T follicular helper cell (primary cell): ENCODE data around the gene OR11A1.

Source experiments
- DNase-seq: peaks from one replicate; pipeline ENCODE4 v3.0.0-alpha.2; 2020; ENCODE audit warnings: low read depth
- total RNA-seq, 2 experiments: gene quantifications; one replicate each; lab custom pipeline; 2026; lab: John Stamatoyannopoulos, UW

OR11A1 gene, protein sequence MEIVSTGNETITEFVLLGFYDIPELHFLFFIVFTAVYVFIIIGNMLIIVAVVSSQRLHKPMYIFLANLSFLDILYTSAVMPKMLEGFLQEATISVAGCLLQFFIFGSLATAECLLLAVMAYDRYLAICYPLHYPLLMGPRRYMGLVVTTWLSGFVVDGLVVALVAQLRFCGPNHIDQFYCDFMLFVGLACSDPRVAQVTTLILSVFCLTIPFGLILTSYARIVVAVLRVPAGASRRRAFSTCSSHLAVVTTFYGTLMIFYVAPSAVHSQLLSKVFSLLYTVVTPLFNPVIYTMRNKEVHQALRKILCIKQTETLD
- total RNA-seq, result 0 reads per million in 2 experiments

DNA sequence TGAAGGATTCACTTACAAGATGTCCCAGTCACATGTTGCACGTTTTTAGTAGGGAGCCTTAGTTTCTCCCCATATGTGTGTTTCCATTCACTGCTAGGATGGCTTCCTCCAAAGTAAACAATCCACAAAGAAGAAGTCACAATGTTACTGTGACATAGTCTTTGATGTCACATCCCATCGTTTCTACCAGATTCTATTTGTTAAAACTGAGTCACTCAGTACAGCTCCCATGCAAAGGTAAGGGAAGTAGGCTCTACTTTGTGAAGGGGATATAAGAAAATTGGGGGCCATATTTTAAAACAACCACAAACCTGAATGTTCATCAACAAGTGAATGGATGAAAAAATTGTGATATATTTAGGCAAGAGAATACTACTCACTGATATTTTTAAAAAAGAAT is at the start of gene OR11A1, which contains the start of gene OR2H1:
Gene OR11A1 (minus strand): TSS at position 101 of the 400 bp plus-strand sequence. CDS start 29,430 bp downstream, outside the sequence.
Gene OR2H1 (plus strand): TSS at position 185 of the 400 bp plus-strand sequence. CDS start 4,615 bp downstream, outside the sequence.
- no peak for DNase-seq

DNA sequence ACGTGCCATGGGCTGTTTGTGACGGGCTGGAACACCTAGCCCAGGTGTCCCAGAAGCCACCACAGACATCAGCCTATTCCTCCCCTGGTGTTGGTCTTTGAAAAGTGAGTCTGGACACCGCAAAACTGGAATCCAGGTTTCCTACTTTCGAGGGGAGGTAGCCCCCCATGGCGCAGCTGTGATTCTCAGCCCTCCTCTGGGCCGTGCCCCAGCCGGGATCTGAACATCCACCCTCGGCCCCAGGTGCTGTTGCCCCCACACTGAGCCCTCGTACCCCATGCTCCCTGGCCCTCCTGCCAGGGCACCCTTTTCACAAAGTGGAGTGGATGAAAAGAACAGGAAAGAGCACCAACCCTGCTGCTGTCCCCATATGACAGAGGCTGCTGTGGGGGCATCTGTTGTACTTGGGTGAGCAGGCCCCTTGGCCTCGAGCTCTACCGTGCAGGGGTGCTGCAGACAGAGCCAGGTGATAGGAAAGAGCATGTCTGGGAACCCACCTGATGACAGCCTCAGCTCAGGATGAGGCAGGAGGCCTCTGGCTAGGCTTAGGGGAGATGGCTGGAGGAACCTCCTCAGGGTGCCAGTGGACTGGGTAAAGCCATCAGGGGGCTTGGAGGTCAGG is 49.7 kb upstream of the OR11A1 start:
- DNase-seq, result no peak

DNA sequence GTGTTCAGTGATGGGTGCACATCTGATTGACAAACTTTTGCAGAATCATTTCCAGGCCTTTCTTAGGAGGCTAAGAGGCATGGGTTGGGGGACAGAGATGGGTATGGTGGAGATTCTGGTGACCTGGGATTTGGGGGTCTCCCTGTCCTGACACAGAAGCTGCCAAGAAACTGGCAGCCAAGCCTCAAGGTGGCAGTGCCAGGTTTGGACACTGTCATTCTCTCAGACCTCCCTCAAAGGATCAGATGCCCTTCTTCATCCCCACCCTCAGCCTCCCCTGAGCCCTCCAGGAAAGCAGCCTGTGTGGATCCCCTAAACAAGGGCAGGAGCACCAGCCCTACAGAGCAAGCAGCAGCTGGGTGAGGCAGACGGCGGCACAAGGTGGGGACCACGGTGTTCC is 48.9 kb upstream of the OR11A1 start:
- DNase-seq, result no peak

DNA sequence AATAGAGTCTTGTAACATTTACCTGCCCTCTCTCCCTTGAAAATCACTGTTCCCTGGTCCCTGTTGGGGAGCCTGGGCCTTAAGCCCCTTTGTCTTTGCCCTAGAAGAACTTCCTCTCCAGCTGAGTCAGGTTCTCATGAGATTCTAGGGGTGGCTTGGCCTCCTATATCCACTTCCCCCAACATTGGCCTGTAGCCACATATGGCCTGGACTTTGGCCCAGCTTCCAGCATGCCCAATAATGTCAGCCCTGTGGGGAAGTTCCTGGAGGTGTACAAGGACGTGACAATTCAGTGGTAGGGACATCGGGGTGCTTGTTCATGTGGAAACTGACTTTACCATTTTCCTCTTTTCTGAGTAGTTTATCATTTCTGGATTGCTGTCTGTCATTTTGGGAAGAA is 48.1 kb upstream of the OR11A1 start:
- no peak for DNase-seq

DNA sequence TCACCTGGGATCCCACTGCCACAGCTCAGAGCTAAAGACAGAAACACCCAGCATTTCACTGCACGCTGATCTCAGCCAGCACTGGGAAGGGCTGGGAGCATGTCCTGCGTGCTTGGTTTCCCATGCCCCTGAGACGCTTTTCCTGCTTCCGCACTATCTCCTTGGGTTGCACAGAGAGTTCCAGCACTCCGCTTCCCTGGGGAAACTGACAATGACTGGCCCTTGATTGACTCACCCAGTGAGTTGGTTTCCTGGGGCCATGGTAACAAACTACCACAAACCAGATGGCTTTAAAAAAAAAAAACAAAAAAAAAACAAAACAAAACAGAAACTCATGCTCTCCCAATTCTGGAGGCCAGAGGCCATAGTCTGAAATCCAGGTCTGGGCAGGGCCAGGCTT is 45.7 kb upstream of the OR11A1 start:
- DNase-seq, result no peak

DNA sequence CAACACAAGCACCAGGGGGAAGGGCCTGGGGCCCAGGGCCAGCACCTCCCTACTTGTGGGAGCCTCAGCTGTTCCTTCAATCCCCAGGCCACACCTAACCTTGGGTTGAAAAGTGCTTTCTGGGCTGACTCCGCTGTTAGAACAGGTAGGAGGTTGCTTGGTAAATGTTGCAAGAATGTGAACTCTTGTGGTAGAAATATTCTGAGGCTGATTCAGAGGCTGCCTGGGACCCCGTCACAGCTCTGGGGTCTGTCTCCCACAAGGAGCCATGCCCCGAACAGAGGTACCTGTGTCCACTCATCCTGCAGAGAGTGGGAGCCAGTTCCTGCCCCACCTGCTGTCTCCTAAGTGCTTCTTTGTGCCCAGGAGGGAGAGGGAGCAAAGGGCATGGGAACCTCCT is 45.3 kb upstream of the OR11A1 start:
- no peak for DNase-seq

DNA sequence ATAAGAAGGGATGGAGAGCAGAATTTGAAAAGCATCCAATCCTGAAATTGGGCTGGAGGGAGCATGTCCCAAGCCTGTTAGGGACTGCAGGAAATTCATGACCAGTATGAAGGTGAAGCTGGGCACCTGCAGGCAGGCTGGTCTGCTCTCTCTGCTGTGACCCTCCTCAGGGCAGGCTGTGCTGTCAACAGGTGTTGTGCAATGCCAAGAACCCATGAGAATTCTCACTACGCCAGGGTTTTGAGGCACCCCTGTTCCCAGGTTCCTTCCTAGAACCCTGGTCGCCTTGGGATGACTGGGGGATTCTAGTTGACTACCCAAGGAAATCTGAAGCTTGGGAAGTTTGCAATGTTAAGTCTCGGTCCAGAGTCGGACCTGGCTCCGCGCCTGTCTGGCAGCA is 44.2 kb upstream of the OR11A1 start:
- DNase-seq, result no peak

DNA sequence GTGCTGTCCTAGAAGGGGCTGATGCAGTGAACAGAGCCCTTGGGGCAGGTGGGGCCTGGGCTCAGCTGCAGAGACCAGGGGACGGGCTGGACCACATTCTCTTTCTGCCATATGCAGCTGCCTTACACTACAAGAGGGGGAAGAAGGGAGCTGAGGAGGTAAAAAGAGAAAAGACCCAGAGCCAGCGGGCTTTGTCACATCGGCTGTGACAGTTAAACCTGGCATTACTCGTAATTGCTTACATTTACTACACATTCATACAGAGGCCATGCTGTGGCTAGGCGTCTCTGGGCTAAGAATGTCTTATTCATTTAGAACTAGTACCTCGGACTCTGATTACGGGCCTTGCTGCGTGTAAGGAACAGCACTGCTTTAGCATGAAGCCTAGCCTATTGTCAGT is 43.7 kb upstream of the OR11A1 start:
- DNase-seq, result no peak

DNA sequence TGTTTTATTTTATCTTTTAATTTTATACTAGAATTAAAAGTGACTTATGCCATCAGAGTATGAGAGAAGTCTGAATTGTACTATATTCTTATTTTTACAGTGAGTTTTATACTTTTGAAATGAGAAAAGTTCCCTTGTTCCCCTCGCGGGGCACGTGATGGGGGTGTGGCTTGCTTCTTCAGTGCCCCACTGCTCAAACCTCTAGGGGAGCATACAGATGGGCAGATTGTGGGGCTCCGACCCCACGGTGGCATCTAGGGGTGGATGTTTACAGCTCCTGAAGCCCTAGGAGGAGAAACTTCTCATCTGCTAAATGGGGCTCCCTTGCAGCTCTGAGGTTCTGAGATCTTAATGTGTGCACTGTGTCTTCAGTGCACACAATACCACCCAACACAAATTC is 42.8 kb upstream of the OR11A1 start:
- no peak for DNase-seq

DNA sequence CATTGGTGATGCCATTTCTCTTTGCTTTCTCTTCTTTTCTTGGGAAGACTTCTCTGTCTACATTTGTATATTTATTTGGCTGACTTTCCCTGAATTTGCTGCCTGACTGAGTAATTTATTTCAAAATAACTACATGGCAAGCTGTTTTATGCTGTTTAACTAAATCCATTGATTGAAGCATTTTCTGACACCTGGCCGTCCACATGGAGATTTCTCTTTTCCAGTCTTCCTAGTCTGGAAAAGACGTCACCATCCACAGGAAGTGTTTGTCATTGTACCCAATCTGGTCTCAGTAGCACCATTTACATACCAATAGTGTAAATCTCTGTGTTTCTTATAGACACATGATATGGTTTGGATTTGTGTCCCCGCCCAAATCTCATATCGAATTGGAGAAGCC is 40.1 kb upstream of the OR11A1 start:
- DNase-seq, result no peak

DNA sequence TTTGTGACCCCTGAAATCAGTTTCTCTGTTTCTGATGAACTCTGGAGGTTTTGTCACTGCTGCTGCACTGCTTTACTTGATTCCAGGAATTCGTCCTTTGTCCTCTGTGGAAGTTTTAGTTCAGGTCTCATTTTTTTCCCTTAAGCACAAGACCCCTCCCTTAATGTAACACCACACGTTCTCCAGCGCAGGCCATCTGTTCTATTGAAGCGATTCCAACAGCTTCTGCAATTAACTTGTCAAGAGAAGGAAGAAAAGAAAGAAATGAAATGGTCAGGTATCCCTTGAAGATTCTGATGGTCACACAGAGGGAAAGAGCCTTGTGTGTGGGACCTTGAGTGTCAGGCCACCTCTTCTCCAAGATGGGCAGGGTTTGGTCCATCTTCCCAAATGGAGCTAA is 38.7 kb upstream of the OR11A1 start:
- no peak for DNase-seq

DNA sequence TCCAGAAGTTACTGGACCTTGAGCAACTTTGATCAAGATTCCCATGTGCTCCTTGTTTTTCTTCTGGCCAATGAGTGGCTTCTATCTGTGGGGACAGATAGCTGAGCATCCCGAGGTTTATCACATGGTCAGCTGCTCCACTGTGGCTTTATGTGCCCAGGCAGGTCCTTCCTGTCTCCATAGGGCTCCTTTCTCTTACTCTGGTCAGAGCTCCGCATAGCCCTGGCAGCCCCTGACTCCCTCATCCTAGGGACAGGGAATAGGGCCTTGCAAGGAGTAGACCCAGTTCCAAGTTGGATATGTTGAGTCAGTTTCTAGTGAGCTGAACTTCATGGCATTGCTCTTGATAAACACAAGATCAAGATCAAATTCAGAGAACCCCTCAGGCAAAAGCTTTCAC is 37.3 kb upstream of the OR11A1 start:
- DNase-seq, result no peak

DNA sequence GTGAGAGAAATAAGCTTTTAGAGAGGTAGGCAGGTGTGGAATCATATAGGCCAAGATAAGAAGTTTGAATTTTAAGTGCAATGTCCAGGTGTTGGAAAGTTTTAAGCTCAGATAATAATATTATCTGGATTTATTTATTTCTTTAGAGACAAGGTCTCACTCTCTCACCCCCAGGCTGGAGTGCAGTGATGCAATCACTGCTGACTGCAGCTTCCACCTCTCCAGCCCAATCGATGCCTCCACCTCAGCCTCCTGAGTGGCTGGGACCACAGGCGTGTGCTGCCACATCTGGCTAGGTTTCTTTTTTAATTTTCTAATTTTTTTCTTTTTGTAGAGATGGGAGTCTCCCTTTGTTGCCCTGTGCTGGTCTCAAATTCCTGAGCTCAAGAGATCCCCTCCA is 36.4 kb upstream of the OR11A1 start:
- DNase-seq, result no peak

DNA sequence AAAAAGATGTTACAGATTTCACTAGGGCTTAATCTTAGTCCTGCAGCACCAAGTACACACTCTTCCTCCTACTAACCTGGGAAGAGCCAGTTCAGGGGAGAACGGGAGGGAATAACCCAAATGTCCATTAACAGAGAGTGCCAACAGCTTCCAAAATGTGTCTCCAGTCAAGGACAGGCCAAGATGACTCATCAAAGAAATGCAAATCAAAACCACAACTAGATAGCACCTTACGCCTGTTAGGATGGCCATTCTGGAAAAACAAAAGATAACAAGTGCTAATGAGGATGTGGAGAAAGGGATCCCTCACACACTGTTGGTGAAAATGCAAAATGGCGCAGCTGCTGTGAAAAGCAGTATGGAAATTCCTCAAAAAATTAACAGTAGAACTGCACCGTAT is 34.7 kb upstream of the OR11A1 start:
- no peak for DNase-seq

DNA sequence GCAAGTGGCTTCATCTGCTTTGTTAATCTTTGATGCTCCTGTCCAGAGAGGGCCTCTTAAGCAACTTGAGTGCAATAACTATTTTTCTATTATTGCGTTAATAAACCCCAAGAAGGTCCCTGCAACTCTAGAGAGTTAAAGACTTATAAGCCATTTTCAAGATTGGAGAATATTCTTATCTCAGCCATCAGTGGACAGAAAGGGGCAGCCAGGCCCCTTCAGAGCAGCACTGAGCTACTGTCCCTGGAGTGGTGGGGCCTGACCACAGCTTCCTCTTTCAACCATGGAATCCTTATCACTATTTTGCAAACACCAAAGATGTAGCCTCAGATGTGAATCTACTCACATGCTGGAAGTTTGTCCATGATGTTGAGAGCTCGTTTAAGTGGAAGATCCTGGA is 33.7 kb upstream of the OR11A1 start:
- no peak for DNase-seq

DNA sequence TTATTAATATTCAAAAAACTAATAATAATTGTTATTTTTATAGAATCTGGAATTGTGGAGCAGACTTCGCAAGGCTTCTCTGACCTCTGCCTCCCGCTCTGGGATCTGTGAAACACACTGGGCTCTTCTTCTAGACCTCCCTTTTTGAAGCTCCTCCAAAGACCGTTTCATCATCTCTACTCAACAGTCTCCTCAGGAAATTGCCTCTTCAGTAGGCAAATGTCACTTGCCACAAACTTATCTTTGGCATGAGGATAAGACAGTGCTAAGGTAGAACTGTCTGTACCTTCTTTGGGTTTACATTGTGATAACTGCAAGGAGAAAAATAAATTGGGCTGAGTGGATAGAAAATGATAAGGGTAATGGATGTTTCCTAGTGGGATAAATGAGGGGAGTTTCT is 33.2 kb upstream of the OR11A1 start:
- no peak for DNase-seq

DNA sequence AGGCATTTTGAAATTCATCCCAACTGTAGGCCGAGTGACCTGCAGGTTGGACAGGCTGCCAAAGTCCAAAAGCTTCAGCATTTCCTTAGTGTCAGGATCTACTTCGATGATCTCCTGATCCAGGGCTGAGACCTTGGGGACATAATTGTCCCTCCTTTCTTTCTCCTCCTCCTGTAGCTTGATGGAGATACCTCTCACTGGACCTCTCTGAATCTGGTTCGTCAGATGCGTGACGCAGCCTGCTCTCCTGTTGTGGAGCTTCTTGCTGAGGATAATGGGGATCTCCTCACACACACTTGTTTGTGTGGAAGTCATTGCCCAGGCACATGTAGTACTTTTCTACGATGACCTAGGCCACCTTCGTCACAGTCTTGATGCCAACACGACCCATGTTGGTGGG is 32.4 kb upstream of the OR11A1 start:
- no peak for DNase-seq

DNA sequence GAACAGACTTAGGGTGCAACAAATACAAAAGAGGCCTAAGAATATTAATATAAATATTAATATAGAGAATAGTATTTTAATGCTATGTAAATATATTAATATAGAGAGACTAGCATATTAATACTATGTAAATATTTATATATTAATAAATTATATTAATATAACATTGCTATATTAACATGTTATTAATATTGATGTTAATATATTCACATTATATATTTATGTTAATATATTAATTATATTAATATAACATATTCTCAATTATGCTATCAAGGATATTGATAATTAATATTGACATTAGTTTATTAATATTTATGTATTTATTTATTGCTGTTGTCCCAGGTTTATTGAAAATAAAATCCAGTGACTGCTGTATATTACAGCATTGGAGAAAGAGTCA is 32.0 kb upstream of the OR11A1 start:
- DNase-seq, result no peak

DNA sequence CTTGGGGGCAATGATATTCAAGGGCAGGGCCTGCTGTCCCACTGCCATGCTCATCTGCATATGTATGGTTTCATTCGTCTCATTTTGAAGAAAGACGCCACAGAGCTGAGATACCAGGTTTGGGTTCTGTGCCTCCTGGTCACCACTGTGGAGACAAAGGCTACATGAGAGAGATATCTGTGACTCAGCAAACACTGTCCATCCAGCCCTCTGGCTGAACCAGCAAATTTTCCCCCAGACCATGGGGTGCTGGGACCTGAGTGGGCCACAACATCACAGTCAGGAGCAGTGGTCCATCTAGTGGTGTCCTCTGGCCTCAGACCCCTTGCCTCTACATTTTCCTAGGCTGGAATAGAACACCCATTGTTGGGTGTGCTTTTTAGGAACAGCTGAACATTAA is 30.8 kb upstream of the OR11A1 start, which contains the start of gene MAS1L:
Gene MAS1L (minus strand): TSS at position 297 of the 400 bp plus-strand sequence. CDS start 54 bp downstream, at position 243.
- no peak for DNase-seq

DNA sequence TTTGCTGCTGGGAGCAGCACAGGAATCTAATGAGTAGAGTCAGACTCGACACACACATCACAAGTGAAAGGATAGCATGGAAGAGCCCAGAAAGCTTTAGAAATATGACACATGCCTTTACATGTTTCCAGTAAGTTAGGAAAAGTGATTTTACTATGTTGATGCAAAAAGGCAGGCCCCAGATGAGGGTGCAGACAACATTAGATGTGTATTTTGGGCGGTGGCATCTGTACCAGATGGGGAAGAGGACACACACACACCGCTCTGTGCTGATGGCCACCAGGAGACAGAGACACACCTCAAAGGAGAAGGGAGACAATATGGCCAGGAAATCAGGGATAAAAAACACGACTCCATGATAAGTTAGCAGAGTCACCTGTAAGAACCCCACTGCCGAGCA is 30.3 kb upstream of the OR11A1 start:
- no peak for DNase-seq

DNA sequence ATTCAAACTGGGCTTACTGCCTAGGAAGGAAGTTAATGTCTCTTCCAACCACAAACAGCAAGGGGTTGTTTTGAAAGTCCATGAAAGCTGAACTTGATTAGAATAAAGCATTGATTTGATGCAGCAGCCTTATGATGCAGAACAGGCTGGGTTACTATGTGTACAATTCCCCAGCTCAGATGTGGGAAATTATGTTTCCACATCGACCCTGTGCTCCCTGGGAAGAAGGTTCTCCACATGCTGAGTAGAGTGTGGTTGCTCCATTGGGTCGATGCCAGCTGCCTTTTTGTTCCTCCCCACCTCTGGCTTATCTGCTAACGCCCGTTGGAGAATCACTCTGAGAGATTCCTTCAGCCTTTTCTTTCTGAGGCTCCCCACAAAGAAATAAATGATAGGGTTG is 29.7 kb upstream of the OR11A1 start:
- no peak for DNase-seq

DNA sequence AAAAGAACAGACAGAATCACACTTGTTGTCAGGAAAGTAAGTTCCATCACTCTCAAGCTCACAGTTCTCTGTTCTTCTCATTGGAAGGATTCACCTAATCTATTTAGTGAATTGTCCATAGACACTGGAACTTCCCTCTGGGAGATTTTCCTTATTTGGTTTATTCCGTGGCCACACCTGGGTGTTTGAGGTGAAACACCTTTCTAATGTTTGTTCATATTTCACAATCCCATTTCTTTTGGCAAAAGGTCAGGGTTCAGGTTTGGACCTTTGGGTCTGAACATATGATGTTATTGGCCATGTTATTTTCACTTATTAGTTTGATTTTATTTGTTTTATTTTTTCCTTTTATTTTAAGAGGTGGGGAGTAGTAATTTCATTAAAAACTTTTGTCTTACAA is 26.9 kb upstream of the OR11A1 start:
- no peak for DNase-seq

DNA sequence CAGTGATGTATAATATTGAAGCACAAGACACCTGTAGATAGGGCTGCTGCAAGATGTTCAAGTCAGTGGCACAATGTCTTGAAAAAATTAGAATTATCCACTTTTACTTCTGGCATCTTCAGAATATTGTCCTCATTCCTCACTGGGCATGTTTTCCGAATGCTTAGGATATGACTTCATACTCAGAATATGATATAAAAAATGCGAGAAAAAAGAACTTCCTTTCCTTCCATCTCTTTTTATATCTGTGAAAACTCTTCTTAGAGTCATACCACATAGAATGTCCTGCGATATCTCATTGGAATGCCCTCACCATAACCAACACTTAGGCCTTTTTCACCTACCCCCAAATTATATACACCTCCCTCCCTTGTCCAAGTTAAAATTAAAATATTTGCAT is 26.3 kb upstream of the OR11A1 start:
- DNase-seq, result no peak

DNA sequence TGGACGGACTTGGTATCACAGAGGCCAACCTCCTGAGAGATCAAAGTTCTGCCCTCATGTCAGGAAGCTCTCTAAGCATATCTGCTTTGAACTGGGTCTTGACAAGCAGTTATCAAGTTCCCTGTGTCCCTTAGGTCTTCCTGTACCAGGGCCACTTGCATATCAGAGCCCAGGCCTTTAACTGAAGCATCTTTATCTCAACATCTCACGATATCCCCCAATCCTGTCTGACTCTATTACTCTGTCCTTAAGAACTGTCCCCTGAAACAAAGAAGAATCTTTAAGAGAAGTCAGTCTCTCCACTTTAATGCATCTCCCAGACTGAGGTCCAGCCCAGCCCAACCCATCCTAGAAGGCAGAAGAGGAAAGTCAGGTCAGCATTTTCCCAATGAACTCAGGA is 22.7 kb upstream of the OR11A1 start:
- no peak for DNase-seq
